NCI-H1436 (cell line): ENCODE measurements around the gene FUT7.
"Not testable (repeated sequence)": the region's sequence is repeated elsewhere in the genome, so short reads cannot be mapped to it uniquely, and the experiment has no call there.

ENCODE experiments used
- DNase-seq: peaks from one replicate; lab custom pipeline; 2025; lab: John Stamatoyannopoulos, UW

Gene FUT7

DNA sequence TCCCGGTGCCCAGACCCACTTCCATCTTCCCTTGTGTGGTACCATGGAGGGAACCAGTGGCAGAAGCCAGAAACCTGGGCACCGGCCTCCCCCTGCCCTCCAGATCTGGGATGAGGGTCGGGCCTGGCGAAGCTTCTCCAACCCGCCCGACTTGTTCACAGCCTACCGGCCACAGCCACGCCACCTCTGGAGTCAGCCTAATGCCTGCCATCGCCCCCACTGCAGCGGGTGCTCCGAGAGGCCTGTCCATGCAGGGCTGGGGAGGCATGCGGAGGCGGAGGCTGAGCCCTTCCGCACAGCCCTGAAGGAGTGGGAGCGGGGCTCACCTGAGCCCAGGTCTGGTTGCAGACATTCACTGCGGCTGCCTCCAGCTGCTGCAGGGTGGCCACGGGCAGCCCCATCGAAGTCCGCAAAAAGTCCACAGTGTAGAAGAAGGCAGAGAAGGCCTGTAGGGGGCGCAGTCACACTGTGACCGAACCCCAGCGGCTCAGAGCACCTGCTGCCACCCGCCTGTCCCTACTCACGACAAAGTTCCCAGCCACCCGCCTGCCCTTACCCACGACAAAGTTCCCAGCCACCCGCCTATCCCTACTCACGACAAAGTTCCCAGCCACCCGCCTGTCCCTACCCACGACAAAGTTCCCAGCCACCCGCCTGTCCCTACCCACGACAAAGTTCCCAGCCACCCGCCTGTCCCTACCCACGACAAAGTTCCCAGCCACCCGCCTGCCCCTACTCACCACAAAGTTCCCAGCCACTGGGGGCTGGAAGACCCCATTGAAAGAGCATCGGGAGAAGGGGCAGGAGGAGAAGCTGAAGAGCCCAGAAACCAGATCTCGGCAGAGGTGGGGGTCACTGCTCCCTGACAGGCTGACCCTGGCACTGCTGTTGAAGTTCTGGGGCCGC lies 17.9 kb upstream of the FUT7 start:
- DNase-seq: peak; percentile 36

- no peak for DNase-seq
Measured at GRCh38 chr9:137048655-137049543, 17.0 kb upstream of the FUT7 start.

- peak; percentile 61 for DNase-seq
Measured at GRCh38 chr9:137046088-137046787, 14.3 kb upstream of the FUT7 start, which contains the start of gene NPDC1. NPDC1 (minus strand) TSS chr9:137046177; CDS start chr9:137045989, 188 bp downstream.

DNA sequence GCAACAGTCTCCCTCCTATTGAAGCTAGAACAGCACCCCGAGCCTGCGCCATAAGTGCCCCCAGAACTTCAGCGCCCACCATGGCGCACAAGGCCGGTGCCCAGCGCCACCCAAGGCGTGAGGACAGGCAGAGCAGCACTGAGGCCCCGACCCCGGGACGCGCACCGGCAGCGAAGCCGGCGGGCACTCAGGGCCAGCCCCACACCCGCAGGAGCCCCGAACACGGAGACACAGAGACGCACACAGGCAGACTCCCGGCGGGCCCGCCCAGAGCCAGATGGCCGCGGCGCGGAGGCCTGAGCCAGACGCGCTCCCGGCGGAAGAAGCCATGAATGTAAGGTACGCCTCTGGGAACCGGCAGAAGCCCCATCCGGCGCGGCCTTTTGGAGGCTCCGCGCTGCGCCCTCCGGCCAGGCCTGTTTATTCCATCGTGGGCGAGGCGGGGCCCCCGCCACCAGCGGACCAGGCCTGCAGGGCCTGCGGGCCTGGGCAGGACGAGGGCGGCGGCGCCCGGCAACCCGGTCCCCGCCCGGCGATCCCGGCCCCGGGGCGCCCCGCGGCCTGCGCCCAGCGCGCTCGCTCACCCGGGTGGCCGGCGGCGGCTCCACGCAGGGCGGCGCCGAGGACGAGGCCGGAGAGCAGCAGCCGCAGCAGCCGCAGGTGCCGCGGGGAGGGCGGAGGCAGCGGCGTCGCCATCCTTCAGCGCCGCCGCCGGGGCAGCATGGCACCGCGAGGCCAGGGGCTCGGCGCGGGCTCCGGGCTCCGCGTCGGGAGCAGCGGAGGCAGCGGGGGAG lies 13.6 kb upstream of the FUT7 start:
- DNase-seq: no peak

DNA sequence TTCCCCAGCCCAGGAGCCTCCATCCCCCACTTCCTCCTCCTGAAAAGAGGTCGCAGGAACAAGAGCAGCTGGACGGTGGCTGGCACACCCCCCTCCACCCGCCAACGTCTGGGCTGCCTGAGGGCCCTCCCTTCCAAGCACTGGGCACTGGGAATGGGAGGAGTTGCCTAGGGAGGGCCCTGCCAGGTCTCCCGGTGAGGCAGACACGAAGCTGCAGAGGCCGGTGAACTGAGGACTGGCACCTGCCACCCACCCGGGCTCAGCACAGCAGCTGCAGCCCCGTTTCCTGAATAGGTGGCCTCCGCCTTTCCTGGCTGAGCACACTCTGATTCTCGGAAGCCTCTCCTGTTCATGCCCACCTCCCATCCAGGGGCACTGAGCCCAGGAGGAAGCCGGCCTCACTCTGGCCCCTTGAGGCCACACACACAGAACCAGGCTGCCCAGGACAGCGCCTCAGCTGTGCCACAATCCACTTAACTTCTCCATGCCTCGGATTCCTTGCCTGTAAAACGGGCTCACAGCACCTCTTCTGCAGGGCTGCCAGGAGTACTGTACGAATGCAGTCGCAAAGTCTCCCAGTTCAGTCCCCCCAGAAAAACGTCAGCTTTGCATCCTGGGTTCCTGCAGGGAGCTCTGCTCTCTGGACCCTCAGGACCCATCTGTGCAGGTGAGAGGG lies 12.8 kb upstream of the FUT7 start:
- DNase-seq: no peak

DNA sequence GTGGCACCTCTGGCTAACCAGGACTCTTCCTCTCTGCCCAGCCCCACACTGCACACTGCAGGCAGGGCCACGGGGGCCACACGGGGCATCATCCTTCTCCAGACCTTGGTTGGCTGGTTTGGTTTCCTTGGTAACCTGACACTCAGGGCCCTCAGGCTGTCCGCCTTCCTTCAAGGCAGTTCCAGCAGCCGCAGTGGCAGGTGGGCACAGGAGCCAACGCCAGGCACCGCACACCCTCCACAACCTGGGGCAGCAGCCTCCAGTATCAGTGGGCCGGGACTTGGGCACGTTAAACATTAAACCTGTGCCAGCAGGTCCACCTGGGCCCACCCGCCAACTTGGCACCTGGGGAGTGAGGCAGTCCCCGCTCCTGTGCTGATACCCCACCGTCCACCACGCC lies 12.1 kb upstream of the FUT7 start:
- no peak for DNase-seq

GRCh38 chr9:137042751-137043727 lies 11.2 kb upstream of the FUT7 start:
- no peak for DNase-seq

GRCh38 chr9:137041124-137041523 lies 9.2 kb upstream of the FUT7 start:
- DNase-seq: no peak

GRCh38 chr9:137040568-137040967 lies 8.7 kb upstream of the FUT7 start:
- no peak for DNase-seq

- DNase-seq: no peak
Measured at GRCh38 chr9:137039611-137040366, 7.9 kb upstream of the FUT7 start.

DNA sequence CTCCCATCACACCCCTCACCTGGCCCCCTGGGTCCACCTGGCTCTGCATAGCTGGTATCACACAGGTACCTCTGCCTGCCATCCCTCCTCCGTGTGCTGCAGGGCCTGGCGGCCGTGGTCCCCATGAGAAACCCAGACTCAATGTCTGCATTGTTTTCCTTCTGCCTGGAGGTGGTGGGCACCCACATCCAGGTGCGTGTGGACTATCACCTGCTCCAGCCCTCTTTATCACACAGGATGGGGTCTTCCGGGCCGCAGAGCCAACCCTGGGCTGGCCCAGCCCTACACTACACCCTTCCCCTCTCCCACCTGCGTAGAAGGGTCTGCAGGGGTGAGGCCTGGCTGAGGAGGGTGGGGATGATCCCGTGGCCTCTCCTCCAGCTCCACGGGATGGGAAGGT lies 7.0 kb upstream of the FUT7 start:
- no peak for DNase-seq

- no peak for DNase-seq
Measured at GRCh38 chr9:137037483-137037882, 5.6 kb upstream of the FUT7 start.

DNA sequence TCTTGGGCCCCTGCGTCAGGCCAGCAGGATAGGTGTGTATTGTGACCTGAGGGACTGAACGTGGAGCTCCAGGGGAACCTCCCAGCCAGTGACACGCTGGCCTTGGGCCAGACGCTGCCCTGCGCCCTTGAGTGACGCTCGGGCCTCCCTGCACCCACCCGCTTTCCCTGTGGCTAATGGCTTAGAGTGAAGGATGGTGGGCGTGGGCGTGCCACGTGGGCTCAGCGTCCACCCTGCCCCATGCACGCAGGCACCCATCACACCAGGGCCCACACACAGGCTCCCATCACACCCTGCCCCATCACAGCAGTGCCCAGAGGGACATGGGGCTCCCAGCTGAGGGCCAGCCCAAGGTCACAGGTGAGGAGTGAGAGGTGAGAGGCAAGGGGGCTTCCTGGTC lies 5.1 kb upstream of the FUT7 start:
- DNase-seq: no peak

DNA sequence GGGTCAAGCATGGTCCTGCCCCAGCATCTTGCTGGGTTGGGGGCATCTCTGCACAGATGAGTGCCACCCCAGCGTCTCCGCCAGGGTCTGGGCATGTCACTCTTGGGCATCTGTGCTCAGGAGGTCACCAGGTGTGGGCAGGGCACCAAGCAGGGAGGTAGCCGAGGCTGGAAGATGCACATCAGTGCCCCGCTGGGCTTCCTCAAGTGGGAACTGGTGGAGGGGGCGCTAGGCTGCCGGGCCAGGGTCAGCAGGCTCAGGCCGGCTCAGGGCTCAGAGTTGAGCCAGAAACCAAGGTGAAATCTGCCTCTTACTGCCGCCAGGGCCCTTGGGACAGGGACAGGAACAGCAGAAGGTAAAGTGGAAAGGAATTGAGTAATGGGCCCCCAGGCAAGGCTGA lies 4.0 kb upstream of the FUT7 start:
- no peak for DNase-seq

- DNase-seq: no peak
Measured at GRCh38 chr9:137035507-137035834, 3.6 kb upstream of the FUT7 start.

- DNase-seq: peak; percentile 84
Measured at GRCh38 chr9:137034709-137035506, 3.0 kb upstream of the FUT7 start.

DNA sequence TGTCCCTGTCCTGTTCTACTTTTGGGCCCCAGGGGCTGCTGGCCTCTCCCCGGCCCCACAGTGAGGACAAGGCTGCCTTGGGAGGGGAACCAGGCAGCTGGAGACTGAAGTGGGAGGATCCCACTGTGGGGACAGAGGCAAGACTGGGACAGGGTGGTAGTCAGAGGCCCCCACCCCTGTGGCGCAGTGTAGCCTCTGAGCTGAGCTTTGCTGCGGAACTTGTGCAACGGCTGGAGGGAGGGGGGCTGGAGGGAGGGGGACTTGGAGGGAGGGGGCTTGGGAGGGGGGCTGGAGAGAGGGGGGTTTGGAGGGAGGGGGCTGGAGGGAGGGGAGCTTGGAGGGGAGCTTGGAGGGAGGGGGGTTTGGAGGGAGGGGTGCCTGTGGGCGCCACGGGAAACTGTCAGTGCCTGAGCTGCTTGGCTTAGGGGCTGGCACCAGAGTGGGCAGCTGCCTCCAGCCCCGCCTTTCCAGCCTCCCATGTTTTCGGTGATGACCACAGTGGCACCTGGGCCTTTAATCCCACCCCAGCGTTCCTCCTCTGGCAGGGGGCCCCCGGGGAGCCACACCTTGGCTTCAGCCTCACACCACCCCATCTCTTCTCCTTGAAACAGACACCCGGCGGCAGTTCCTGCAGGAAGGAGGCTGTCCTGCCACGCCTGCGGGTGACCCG lies 2.3 kb upstream of the FUT7 start:
- DNase-seq: no peak

DNA sequence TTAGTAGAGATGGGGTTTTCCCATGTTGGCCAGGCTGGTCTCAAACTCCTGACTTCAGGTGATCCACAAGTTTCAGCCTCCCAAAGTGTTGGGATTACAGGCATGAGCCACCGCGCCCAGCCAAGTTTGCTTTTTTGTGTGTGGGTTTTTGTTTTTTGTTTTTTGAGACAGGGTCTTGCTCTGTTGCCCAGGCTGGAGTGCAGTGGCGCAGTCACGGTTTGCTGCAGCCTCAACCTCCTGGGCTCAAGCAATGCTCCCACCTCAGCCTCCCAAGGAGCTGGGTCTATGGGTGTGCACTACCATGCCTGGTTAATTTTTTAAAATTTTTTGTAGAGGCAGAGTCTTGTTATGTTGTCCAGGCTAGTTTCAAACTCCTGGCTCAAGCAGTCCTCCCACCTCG lies 1.6 kb upstream of the FUT7 start:
- DNase-seq: not testable (repeated sequence)
